ENCODE results near the gene RGSL1.
"Not testable (repeated sequence)": the region's sequence is repeated elsewhere in the genome, so short reads cannot be mapped to it uniquely, and the experiment has no call there.

The RGSL1 gene

GRCh38 chr1:182447124-182447523 lies 2.8 kb upstream of the RGSL1 start:
- DNase-seq, result not testable (repeated sequence)

- no peak for DNase-seq
These were observed 2.3 kb upstream of the RGSL1 start for GRCh38 chr1:182447660-182448059.

DNA sequence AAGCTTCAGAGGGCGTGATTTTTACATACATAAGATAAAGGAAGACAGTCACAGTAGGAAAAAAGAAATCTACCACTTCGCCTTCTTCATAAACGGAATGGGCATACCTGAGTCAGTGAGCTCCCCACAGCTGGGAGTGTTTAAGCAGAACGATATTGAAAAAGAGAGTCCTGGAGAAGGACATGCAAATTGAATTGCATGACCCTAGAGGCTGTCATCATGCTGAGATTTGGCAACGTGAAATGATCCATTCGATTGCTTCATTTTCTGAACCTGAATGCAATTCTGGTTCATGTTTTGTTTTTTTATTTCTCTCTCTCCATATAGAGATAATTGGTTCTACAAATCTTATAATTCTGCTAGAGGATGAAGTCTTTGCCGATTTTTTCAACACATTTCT lies 3.7 kb downstream of the RGSL1 start:
- DNase-seq, result no peak

DNA sequence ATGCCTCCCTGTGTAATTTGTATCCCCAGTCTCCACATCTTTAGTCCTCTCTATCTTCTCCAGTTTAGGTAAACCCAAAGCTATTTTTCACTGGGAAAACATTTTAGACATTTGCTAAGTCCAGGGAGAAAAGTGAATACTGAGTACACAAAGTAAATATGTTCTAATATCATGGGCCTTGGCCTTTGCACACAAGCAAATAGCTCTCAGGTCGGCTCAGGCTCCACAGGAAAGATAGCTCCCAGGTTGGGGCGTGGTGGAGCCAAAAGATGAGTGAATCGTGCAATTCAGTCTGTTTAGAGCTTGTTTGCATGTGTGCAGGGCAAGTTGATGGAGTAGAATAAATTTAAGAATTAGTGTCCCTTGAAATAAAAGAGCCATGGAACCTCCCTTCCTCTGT lies 7.9 kb downstream of the RGSL1 start:
- DNase-seq, result no peak

GRCh38 chr1:182459949-182460348 lies 10.0 kb downstream of the RGSL1 start:
- DNase-seq, result no peak

DNA sequence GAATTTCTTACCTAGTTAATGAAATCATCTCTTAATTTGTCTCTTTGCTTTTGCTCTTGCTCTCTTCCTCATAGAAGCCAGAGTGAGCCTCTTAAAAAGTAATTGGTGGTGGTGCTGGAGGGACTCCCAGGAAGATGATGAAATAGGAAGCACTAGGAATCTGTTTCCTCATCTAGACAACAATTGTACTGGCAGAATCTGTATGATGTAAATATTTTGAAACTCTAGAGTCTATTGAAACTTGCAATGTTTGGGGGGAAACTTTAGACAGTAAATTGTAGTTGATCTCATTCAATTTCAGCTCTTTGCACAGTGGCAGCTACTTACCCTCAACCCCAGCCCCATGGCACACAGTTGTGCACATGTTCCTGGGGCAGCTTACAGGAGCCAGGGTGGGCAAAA lies 10.6 kb downstream of the RGSL1 start:
- no peak for DNase-seq

DNA sequence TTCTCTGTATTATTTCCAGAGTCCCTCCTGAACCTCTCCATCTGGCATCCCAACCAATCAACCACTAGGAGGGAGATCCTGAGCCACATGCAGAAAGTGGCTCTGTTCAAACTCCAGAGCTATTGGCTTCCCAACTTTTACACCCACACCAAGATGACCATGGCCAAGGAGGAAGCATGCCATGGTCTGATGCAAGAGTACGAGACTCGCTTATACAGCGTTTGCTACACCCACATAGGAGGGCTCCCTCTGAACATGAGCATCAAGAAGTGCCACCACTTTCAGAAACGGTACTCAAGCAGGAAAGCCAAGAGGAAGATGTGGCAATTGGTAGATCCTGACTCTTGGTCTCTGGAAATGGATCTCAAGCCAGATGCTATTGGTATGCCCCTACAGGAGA lies 23.6 kb downstream of the RGSL1 start:
- DNase-seq, result no peak

DNA sequence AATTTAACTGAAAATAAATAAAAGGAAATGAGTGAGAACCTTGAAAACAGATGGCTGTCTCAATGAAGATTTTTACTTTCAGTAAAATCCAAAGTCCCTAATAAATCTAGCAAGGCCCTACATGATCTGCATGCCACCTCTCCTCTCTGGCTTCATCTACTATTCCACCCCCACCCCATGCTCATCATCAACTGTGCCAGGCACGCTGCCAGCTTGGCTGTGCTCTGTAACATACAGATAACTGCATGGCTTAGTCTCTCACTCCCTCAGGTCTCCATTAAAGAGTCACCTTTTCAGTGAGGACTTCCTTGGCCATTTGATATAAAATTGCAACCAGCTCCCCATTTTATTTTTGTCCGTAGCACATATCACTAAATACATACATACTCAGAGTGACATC lies 26.7 kb downstream of the RGSL1 start:
- DNase-seq, result no peak

DNA sequence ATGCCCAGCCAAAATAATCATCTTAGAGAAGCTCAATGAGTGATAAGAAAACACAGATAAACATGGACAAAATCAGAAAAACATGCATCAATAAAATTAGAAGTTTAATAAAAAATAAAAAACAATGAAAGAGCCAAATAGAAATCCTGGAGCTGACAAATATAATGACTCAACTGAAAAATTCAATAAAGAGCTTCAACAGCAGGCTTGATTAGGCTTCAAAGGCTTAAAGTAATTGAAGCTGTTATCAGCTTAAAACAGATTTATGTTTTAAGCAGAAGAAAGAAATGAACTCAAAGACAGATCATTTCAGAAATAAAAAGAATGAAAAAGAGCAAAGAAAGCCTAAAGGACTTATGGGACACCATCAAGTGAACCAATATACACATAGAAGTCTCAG lies 28.3 kb downstream of the RGSL1 start:
- DNase-seq, result no peak

DNA sequence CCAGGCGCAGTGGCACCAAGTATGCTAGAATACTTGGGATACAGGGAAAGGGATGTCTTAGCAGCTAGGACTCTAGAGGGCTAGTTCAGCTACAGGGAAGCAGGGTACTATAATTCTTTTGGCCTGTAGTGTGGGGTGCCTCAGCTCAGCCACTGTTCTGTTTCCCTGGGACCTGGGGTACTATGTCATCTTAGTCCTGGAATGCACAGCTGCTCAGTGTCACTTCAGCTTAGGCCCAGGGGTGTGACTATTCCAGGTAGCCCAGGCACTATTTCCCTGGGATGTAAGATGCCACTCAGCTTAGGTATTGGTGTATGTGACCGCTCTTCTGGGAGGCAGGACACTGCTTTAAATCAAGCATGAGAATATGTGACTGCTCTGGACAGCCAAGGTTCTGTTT lies 34.1 kb downstream of the RGSL1 start:
- DNase-seq, result no peak

DNA sequence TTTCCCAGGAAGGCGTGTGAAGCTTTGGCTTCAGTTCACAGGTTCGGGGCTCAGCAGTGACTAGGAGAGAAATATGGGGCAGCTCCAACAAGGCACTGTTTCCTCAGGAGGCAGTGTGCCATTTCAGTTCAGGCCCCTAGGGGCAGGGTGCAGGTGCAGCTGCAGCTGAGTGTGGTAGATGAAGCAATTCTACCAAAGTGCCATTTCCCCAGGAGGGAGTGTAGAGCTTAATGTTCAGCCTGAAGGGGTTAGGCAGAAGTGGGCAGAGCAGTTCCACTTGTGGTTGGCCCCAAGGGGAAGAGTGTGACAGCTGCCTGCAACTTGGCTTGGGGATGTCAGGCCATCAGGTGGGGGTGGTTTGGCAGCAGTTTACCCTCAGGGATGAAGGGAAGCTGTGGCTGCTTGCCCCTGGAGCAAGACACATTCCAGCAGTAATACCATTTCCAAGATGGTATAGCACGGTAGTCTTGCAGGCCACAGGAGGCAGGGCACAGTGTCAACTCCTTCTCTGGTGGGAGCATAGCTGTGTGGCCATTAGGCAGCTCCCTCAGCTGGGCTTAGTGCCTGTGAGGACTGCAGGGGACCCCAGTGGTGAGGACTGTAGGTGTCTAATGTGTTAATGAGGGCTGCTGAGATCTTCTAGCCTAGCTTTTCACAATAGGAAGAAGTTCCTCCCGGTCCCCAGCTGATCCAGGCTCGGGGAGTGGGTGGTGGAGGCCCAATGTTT lies 34.7 kb downstream of the RGSL1 start:
- no peak for DNase-seq

DNA sequence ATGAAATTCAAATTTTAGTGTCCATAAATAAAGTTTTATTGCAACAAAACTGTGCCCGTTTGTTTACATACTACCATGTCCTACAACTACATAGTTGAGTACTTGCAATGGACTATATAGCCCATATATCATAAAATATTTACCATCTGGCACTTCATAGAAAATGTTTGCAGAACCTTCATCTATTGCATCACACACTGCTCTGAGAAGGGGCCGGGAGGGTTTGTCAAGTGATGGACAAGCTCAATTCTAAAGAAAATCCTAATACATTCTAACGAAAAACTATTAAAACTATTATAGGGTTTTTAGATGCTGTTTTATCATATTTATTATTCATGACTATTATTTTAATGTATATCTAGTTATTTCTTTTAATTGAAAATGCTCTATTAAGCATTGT lies 35.9 kb downstream of the RGSL1 start:
- DNase-seq, result no peak

DNA sequence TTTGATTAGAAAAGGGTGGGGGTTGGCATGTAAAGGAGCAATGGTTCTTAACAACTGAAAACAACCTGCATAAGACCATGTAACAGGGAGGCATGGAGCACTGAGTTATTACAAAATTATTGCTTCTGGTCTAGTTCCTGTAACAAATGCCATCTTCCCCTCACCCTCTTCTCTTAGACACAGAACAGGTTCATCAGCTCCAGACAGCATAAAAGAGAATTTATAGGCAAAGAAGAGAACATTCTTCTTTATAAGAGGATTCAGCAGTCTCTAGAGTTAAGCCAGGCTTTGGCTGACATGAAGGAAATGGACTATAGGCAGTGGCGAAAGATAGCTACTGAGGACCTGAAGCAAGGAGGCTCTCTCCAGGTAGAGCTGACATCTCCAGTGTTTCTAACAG lies 38.9 kb downstream of the RGSL1 start:
- no peak for DNase-seq

GRCh38 chr1:182493063-182493462 lies 43.1 kb downstream of the RGSL1 start:
- no peak for DNase-seq

GRCh38 chr1:182495002-182495401 lies 45.1 kb downstream of the RGSL1 start:
- no peak for DNase-seq

GRCh38 chr1:182495693-182496092 lies 45.7 kb downstream of the RGSL1 start:
- no peak for DNase-seq

GRCh38 chr1:182507685-182508084 lies 57.7 kb downstream of the RGSL1 start:
- no peak for DNase-seq

DNA sequence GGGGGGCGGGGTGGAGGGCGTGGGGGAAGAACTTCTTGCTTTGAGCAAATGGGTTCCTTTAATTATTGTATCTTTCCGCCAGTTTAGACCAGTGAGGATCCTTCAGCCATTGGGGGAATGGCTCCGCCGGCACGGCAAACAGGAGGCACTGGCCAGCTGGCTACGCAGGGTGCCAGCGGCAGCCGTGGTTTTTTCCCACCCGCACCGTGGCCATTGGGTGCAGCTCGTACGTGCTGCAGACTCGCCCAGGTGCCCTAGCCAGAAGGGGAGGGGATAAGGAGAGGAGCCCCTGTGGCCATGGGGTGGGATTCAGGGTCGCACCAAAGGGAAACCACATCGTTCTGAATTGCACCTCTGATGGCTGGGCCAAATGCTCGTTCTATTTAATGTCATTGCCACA lies 65.6 kb downstream of the RGSL1 start:
- DNase-seq, result no peak

GRCh38 chr1:182520736-182521135 lies 70.8 kb downstream of the RGSL1 start:
- DNase-seq, result no peak

- no peak for DNase-seq
These were observed 75.4 kb downstream of the RGSL1 start for GRCh38 chr1:182525342-182525741.

GRCh38 chr1:182527680-182528079 lies 77.7 kb downstream of the RGSL1 start:
- no peak for DNase-seq

- DNase-seq, result not testable (repeated sequence)
These were observed 78.3 kb downstream of the RGSL1 start for GRCh38 chr1:182528206-182528605.

DNA sequence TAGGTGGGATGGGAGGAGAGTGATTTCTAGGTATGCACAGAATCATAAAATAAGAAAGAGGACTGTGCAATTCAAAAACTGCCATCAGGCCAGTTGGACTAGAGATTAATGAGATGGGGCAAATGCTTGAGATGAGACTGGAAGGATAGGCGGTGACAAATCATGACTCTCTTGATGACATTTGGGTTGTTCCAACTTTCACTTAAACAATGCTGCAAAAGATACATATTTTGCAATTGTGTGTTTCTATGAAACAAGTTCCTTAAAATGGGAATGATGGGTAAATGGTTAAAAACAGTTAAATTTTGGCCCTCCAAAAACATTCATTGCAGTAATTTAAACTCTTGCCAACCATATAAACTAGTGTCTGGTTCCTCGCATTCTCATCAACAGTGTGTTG lies 84.0 kb downstream of the RGSL1 start:
- DNase-seq, result no peak

- no peak for DNase-seq
These were observed 99.4 kb downstream of the RGSL1 start for GRCh38 chr1:182549346-182549745.

GRCh38 chr1:182549811-182550210 lies 99.9 kb downstream of the RGSL1 start:
- DNase-seq, result no peak

All from central memory CD4-positive, alpha-beta T cell (primary cell).